Neural progenitor cell (in vitro differentiated cells): ENCODE data around the gene MGA.

Experiments used
- EZH2 ChIP-seq: fragments of 200-600 bp; sonication (generic); IDR thresholded peaks from 2 replicates; pipeline ENCODE4 v1.6.1; 2017; ENCODE audit warnings: antibody characterized with exemption, mild to moderate bottlenecking, moderate library complexity
- EZH2phosphoT487 ChIP-seq: fragments of 200-600 bp; sonication (generic); IDR thresholded peaks from 2 replicates; pipeline ENCODE4 v1.6.1; 2017; ENCODE audit warnings: antibody characterized with exemption
- TF ChIP-seq, protein P1 (sequence below): fragments of 200-600 bp; sonication (generic); IDR thresholded peaks from 2 replicates; pipeline ENCODE4 v1.5.1; 2017; ENCODE audit warnings: antibody characterized with exemption, mild to moderate bottlenecking

DNA sequence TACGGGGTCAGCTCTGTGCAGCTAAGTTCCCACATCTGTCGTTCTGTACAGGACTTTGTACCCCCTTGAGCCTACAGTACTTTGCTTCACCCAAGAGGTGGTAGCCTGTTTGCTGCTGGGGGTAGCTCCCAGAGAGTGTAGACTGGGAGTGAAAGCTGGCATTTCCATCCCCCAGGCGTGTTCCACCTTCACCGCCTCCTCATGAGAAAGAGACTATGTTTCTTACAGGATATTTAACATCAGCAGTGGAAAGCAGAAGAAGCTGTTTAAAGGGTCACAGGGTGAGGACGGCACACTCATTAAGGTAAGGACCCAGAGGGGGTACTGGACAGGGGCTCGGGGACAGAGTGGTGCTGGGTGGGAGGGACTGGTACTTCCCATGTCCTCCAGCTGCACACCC is 157.6 kb downstream of the MGA start:
- TF ChIP-seq, protein P1, sequence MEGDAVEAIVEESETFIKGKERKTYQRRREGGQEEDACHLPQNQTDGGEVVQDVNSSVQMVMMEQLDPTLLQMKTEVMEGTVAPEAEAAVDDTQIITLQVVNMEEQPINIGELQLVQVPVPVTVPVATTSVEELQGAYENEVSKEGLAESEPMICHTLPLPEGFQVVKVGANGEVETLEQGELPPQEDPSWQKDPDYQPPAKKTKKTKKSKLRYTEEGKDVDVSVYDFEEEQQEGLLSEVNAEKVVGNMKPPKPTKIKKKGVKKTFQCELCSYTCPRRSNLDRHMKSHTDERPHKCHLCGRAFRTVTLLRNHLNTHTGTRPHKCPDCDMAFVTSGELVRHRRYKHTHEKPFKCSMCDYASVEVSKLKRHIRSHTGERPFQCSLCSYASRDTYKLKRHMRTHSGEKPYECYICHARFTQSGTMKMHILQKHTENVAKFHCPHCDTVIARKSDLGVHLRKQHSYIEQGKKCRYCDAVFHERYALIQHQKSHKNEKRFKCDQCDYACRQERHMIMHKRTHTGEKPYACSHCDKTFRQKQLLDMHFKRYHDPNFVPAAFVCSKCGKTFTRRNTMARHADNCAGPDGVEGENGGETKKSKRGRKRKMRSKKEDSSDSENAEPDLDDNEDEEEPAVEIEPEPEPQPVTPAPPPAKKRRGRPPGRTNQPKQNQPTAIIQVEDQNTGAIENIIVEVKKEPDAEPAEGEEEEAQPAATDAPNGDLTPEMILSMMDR = no peak
- TF ChIP-seq EZH2 (no peak), EZH2phosphoT487 (no peak)
